ENCODE results near the gene MYEF2.

GRCh38 chr15:48119277-48119676, 58.8 kb downstream of the MYEF2 start:
- no peak for TF ChIP-seq CTCF (IDR thresholded peaks at IDR 0.05)
- no peak for TF ChIP-seq POLR2A (IDR thresholded peaks at IDR 0.05)

Data from esophagus squamous epithelium (tissue), 4 donors.